H9 (cell line): Measurements from ENCODE around the gene MAST4. TPM values are rescaled to one million over a fixed set of nuclear protein-coding genes. Genes with fewer than 3 reads are reported as not detected.

ENCODE experiments used
- DNase-seq: peaks from one replicate; pipeline ENCODE4 v3.0.0-alpha.2; 2017
- H2AFZ ChIP-seq: one replicate; pipeline ENCODE4 v1.6.1; 2013; ENCODE audit warnings: mild to moderate bottlenecking, low read length, control low read depth, moderate library complexity
- H2AK5ac ChIP-seq: 2 replicates; pipeline ENCODE4 v1.6.1; 2013; ENCODE audit warnings: low read length, control low read depth, mixed read lengths; ENCODE audit not compliant: insufficient read length
- H2BK120ac ChIP-seq: one replicate; pipeline ENCODE4 v1.6.1; 2013; ENCODE audit warnings: low read depth, mild to moderate bottlenecking, low read length, control low read depth, inconsistent platforms; ENCODE audit not compliant: poor library complexity, severe bottlenecking
- H2BK12ac ChIP-seq: 2 replicates; pipeline ENCODE4 v1.6.1; 2013; ENCODE audit warnings: low read length, control low read depth, mixed read lengths, low read depth; ENCODE audit not compliant: insufficient read length
- H2BK15ac ChIP-seq: 2 replicates; pipeline ENCODE4 v1.6.1; 2013; ENCODE audit warnings: low read depth, low read length, control low read depth
- H2BK20ac ChIP-seq: one replicate; pipeline ENCODE4 v1.6.1; 2013; ENCODE audit warnings: low read depth, mild to moderate bottlenecking, low read length, control low read depth, inconsistent platforms; ENCODE audit not compliant: poor library complexity, severe bottlenecking
- H2BK5ac ChIP-seq: 2 replicates; pipeline ENCODE4 v1.6.1; 2013; ENCODE audit warnings: low read length, control low read depth, mixed read lengths; ENCODE audit not compliant: insufficient read length
- H3K14ac ChIP-seq: 2 replicates; pipeline ENCODE4 v1.6.1; 2013; ENCODE audit warnings: low read length, control low read depth; ENCODE audit not compliant: insufficient read depth
- H3K18ac ChIP-seq: 2 replicates; pipeline ENCODE4 v1.6.1; 2013; ENCODE audit warnings: low read depth, mild to moderate bottlenecking, mixed read lengths, low read length, control low read depth; ENCODE audit not compliant: insufficient read length
- H3K23ac ChIP-seq: 2 replicates; pipeline ENCODE4 v1.6.1; 2013; ENCODE audit warnings: low read length, control low read depth, mixed read lengths, low read depth; ENCODE audit not compliant: insufficient read length
- H3K23me2 ChIP-seq: 2 replicates; pipeline ENCODE4 v1.6.1; 2013; ENCODE audit warnings: low read depth, mild to moderate bottlenecking, mixed read lengths, low read length, control low read depth; ENCODE audit not compliant: insufficient read length, poor library complexity, severe bottlenecking
- H3K27ac ChIP-seq: 2 replicates; pipeline ENCODE4 v1.5.1; 2013; ENCODE audit warnings: low read length, control low read depth, mixed read lengths, low read depth; ENCODE audit not compliant: insufficient read length
- H3K27me3 ChIP-seq: 2 replicates; pipeline ENCODE4 v1.6.1; 2013; ENCODE audit warnings: low read length, control low read depth, inconsistent platforms; ENCODE audit not compliant: insufficient read depth
- H3K4ac ChIP-seq: 2 replicates; pipeline ENCODE4 v1.6.1; 2013; ENCODE audit warnings: low read depth, mild to moderate bottlenecking, control low read depth, inconsistent platforms, low read length, moderate library complexity
- H3K4me1 ChIP-seq: 2 replicates; pipeline ENCODE4 v1.6.1; 2013; ENCODE audit warnings: low read length, control low read depth, inconsistent platforms; ENCODE audit not compliant: insufficient read depth
- H3K4me2 ChIP-seq: 2 replicates; pipeline ENCODE4 v1.6.1; 2013; ENCODE audit warnings: low read length, control low read depth, mixed read lengths; ENCODE audit not compliant: insufficient read length, insufficient read depth
- H3K56ac ChIP-seq: 2 replicates; pipeline ENCODE4 v1.6.1; 2013; ENCODE audit warnings: low read depth, mild to moderate bottlenecking, mixed read lengths, low read length, control low read depth; ENCODE audit not compliant: insufficient read length
- H3K79me1 ChIP-seq: 2 replicates; pipeline ENCODE4 v1.6.1; 2013; ENCODE audit warnings: low read depth, mild to moderate bottlenecking, moderate library complexity, low read length, control low read depth, inconsistent platforms; ENCODE audit not compliant: insufficient read depth, poor library complexity, severe bottlenecking
- H3K79me2 ChIP-seq: 2 replicates; pipeline ENCODE4 v1.6.1; 2013; ENCODE audit warnings: low read length, control low read depth, inconsistent platforms; ENCODE audit not compliant: insufficient read depth
- H3K9ac ChIP-seq: 2 replicates; pipeline ENCODE4 v1.6.1; 2013; ENCODE audit warnings: low read length, control low read depth, mixed read lengths; ENCODE audit not compliant: insufficient read length; ENCODE audit errors: extremely low read depth
- H3K9me3 ChIP-seq: one replicate; pipeline ENCODE4 v1.6.1; 2013; ENCODE audit warnings: low read depth, low read length, inconsistent platforms; ENCODE audit not compliant: control insufficient read depth
- H3T11ph ChIP-seq: one replicate; pipeline ENCODE4 v1.6.1; 2013; ENCODE audit warnings: mild to moderate bottlenecking, low read length, control low read depth, inconsistent platforms
- H4K20me1 ChIP-seq: one replicate; pipeline ENCODE4 v1.6.1; 2013; ENCODE audit not compliant: control insufficient read depth, insufficient read length, insufficient read depth
- H4K5ac ChIP-seq: 2 replicates; pipeline ENCODE4 v1.6.1; 2013; ENCODE audit warnings: low read depth, mild to moderate bottlenecking, mixed read lengths, low read length, control low read depth; ENCODE audit not compliant: insufficient read length
- H4K8ac ChIP-seq: replicated peaks from 2 replicates; pipeline ENCODE4 v1.6.1; 2013; ENCODE audit warnings: low read length, control low read depth, mixed read lengths, low read depth; ENCODE audit not compliant: insufficient read length
- H4K91ac ChIP-seq: 2 replicates; pipeline ENCODE4 v1.6.1; 2013; ENCODE audit warnings: low read depth, mild to moderate bottlenecking, moderate library complexity, mixed read lengths, low read length, control low read depth; ENCODE audit not compliant: insufficient read length
- H3K27ac Mint-ChIP-seq, 3 experiments: 2 replicates in 2 of 3; 3 replicates in 1 of 3; pipeline ENCODE4 v1.8.0; 2020 to 2021; ENCODE audit warnings: mixed read lengths in 3 of 3, mild to moderate bottlenecking in 1 of 3, moderate library complexity in 1 of 3
- H3K27me3 Mint-ChIP-seq: 2 replicates; pipeline ENCODE4 v1.8.0; 2021; ENCODE audit warnings: low read depth, mild to moderate bottlenecking, moderate library complexity, mixed read lengths
- H3K36me3 Mint-ChIP-seq, 3 experiments: 2 replicates in 2 of 3; 3 replicates in 1 of 3; pipeline ENCODE4 v1.8.0; 2020 to 2021; ENCODE audit warnings: low read depth in 3 of 3, mixed read lengths in 3 of 3; ENCODE audit not compliant: insufficient read depth in 1 of 3
- H3K4me1 Mint-ChIP-seq, 2 experiments: 2 replicates each; pipeline ENCODE4 v1.8.0; 2020; ENCODE audit warnings: mixed read lengths in 2 of 2
- H3K4me3 Mint-ChIP-seq, 2 experiments: 2 replicates in 1 of 2; 3 replicates in 1 of 2; pipeline ENCODE4 v1.8.0; 2020 to 2021; ENCODE audit warnings: mild to moderate bottlenecking in 2 of 2, mixed read lengths in 2 of 2, moderate library complexity in 1 of 2
- H3K9me3 Mint-ChIP-seq, 2 experiments: 2 replicates in 1 of 2; 3 replicates in 1 of 2; pipeline ENCODE4 v1.8.0; 2020; ENCODE audit warnings: mild to moderate bottlenecking in 2 of 2, mixed read lengths in 2 of 2, moderate library complexity in 1 of 2
- WGBS: extraction: QIAGEN DNeasy Blood & Tissue Kit; methylation state at CpG from one replicate; pipeline ENCODE4 v1.1.7; 2013; ENCODE audit warnings: missing lambda C conversion rate, low lambda C conversion rate, mixed read lengths; ENCODE audit not compliant: insufficient read length; ENCODE audit errors: extremely low coverage; 5-methylcytosine and 5-hydroxymethylcytosine counted together
- total RNA-seq: library from RNA; stranded (reverse); gene quantifications from 2 replicates; pipeline ENCODE4 v1.2.1, GENCODE V29; 2021
- TF ChIP-seq, protein P1 (sequence below): fragments of 200-600 bp; sonication (generic); conservative IDR thresholded peaks from 3 replicates; pipeline ENCODE4 v1.8.0; 2021; ENCODE audit warnings: antibody characterized with exemption, mild to moderate bottlenecking

MAST4 gene
- total RNA-seq, 1 experiment from 2014 or later = 3.7 TPM

DNA sequence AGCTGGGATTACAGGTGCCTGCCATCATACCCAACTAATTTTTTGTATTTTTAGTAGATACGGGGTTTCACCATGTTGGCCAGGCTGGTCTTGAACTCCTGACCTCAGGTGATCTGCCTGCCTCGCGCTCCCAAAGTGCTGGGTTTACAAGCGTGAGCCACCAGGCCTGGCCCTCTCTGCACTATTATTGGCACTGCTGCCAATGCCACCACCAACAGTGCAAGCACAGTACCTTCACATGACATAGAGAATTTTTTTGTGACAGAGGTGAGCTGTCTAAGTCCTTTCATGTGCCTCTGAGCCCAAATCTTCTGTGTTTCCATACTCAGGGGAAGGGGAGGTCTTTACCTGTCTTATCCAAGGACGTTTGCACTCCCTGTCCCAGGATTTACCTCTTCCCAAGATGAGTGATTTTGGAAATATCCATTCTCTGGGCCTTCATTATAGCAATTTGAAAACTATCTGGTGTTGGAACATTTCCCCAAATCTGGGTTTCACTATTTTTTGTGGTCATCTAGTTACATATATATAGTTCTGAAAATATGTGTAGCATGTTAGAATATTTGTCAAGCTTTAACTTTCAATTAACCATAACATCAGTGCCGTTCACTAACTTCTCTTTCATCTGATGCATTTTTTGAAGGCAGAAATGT, 605.8 kb downstream of the MAST4 start:
- Histone ChIP-seq H3K27me3 (no peaks in the 10 kb centered on the region), H3K9me3 (no peaks in the 10 kb centered on the region), H3K18ac (no peak overlapping the region), H4K20me1 (no peaks in the 10 kb centered on the region), H3K79me2 (no peaks in the 10 kb centered on the region), H2AFZ (no peak overlapping the region), H3K4ac (no peak overlapping the region), H3T11ph (no peak overlapping the region), H4K8ac (no peak overlapping the region), H4K5ac (no peak overlapping the region), H2BK12ac (no peak overlapping the region), H2AK5ac (no peak overlapping the region), H3K4me1 (no peaks in the 10 kb centered on the region; the same call in 1 of the 2 replicates), H3K56ac (no peak overlapping the region), H3K23ac (no peak overlapping the region), H3K23me2 (peaks cover 2% of the 10 kb centered on the region), H3K79me1 (no peaks in the 10 kb centered on the region), H3K4me2 (no peak overlapping the region), H2BK5ac (no peak overlapping the region), H4K91ac (no peak overlapping the region), H2BK20ac (no peak overlapping the region), H2BK15ac (no peak overlapping the region), H3K14ac (no peak overlapping the region), H2BK120ac (no peak overlapping the region), H3K9ac (no peak overlapping the region), H3K27ac (no peak overlapping the region)
- H3K27ac Mint-ChIP-seq = no peak overlapping the region
- DNase-seq = no peak
- TF ChIP-seq, protein P1, sequence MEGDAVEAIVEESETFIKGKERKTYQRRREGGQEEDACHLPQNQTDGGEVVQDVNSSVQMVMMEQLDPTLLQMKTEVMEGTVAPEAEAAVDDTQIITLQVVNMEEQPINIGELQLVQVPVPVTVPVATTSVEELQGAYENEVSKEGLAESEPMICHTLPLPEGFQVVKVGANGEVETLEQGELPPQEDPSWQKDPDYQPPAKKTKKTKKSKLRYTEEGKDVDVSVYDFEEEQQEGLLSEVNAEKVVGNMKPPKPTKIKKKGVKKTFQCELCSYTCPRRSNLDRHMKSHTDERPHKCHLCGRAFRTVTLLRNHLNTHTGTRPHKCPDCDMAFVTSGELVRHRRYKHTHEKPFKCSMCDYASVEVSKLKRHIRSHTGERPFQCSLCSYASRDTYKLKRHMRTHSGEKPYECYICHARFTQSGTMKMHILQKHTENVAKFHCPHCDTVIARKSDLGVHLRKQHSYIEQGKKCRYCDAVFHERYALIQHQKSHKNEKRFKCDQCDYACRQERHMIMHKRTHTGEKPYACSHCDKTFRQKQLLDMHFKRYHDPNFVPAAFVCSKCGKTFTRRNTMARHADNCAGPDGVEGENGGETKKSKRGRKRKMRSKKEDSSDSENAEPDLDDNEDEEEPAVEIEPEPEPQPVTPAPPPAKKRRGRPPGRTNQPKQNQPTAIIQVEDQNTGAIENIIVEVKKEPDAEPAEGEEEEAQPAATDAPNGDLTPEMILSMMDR = no peak
- no peak overlapping the region for H3K4me3 Mint-ChIP-seq
- H3K4me1 Mint-ChIP-seq = peaks cover 6% of the 10 kb centered on the region in 2 experiments
- H3K9me3 Mint-ChIP-seq = peaks cover 0 to 8% of the 10 kb centered on the region in 2 experiments; a peak in 3 of 5 replicates
- no CpG with 5 or more reads among the region's 6 CpGs for WGBS
- no peaks in the 10 kb centered on the region for H3K27me3 Mint-ChIP-seq
- peaks cover 0 to 9% (median 1%) of the 10 kb centered on the region in 3 experiments; a peak in 4 of 7 replicates for H3K36me3 Mint-ChIP-seq
